DOHH2 (cell line): ENCODE data around the gene KLHL40.

Experiments
- EZH2phosphoT487 ChIP-seq: fragments of 200-600 bp; sonication (generic); IDR thresholded peaks from 2 replicates; pipeline ENCODE4 v1.6.1; 2017; ENCODE audit warnings: borderline replicate concordance, mild to moderate bottlenecking, antibody characterized with exemption, low read length, moderate library complexity, mixed read lengths
- TF ChIP-seq, protein P1 (sequence below): fragments of 200-600 bp; sonication (generic); IDR thresholded peaks from one replicate; pipeline ENCODE4 v1.5.1; 2014; ENCODE audit warnings: antibody characterized with exemption, mild to moderate bottlenecking, low read depth, low read length; ENCODE audit not compliant: poor library complexity, severe bottlenecking

GRCh38 chr3:42730706-42731420, 45.5 kb downstream of the KLHL40 start:
- TF ChIP-seq, protein P1, sequence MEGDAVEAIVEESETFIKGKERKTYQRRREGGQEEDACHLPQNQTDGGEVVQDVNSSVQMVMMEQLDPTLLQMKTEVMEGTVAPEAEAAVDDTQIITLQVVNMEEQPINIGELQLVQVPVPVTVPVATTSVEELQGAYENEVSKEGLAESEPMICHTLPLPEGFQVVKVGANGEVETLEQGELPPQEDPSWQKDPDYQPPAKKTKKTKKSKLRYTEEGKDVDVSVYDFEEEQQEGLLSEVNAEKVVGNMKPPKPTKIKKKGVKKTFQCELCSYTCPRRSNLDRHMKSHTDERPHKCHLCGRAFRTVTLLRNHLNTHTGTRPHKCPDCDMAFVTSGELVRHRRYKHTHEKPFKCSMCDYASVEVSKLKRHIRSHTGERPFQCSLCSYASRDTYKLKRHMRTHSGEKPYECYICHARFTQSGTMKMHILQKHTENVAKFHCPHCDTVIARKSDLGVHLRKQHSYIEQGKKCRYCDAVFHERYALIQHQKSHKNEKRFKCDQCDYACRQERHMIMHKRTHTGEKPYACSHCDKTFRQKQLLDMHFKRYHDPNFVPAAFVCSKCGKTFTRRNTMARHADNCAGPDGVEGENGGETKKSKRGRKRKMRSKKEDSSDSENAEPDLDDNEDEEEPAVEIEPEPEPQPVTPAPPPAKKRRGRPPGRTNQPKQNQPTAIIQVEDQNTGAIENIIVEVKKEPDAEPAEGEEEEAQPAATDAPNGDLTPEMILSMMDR, result no peak
- no peak for TF ChIP-seq EZH2phosphoT487
